HG03064 (cell line): ENCODE results near the gene APOL6.
"Not testable (repeated sequence)": the region's sequence is repeated elsewhere in the genome, so short reads cannot be mapped to it uniquely, and the experiment has no call there.

Experiments used
- ATAC-seq: cut with Tn5 transposase; IDR thresholded peaks from one replicate; pipeline ENCODE4 v1.9.1; 2021; ENCODE audit warnings: low read depth; ENCODE audit not compliant: unreplicated experiment

Gene APOL6

GRCh38 chr22:35617137-35617755 is 31.0 kb upstream of the APOL6 start, which contains the start of gene MB:
TSS of gene MB (minus strand) at chr22:35617329. CDS start at chr22:35617257, 72 bp downstream.
- ATAC-seq, result no peak

- ATAC-seq, result no peak
Observed at GRCh38 chr22:35618427-35619223, 29.6 kb upstream of the APOL6 start.

GRCh38 chr22:35619336-35620094 is 28.7 kb upstream of the APOL6 start:
- ATAC-seq, result no peak

GRCh38 chr22:35620624-35621251 is 27.5 kb upstream of the APOL6 start:
- ATAC-seq, result no peak

GRCh38 chr22:35621451-35621850 is 26.8 kb upstream of the APOL6 start:
- no peak for ATAC-seq

GRCh38 chr22:35622191-35622913 is 25.9 kb upstream of the APOL6 start:
- ATAC-seq, result no peak

- not testable (repeated sequence) for ATAC-seq
Observed at GRCh38 chr22:35623885-35624284, 24.4 kb upstream of the APOL6 start.

- no peak for ATAC-seq
Observed at GRCh38 chr22:35624547-35624946, 23.7 kb upstream of the APOL6 start.

GRCh38 chr22:35625763-35626432 is 22.3 kb upstream of the APOL6 start:
- no peak for ATAC-seq

GRCh38 chr22:35627267-35628041 is 20.8 kb upstream of the APOL6 start:
- ATAC-seq, result no peak

GRCh38 chr22:35628732-35629131 is 19.5 kb upstream of the APOL6 start:
- ATAC-seq, result no peak

GRCh38 chr22:35629406-35630216 is 18.6 kb upstream of the APOL6 start:
- no peak for ATAC-seq

- no peak for ATAC-seq
Observed at GRCh38 chr22:35630387-35630793, 17.9 kb upstream of the APOL6 start.

GRCh38 chr22:35630891-35631290 is 17.4 kb upstream of the APOL6 start:
- ATAC-seq, result no peak

GRCh38 chr22:35631597-35631996 is 16.6 kb upstream of the APOL6 start:
- ATAC-seq, result no peak

GRCh38 chr22:35632935-35633334 is 15.3 kb upstream of the APOL6 start:
- no peak for ATAC-seq

- no peak for ATAC-seq
Observed at GRCh38 chr22:35633520-35633919, 14.7 kb upstream of the APOL6 start.

GRCh38 chr22:35634015-35634414 is 14.2 kb upstream of the APOL6 start:
- no peak for ATAC-seq
